Lung (tissue), 12 donors: ENCODE measurements around the gene WWC2. TPM values are rescaled to one million over a fixed set of nuclear protein-coding genes. Genes with fewer than 3 reads are reported as not detected.

Source experiments
- ATAC-seq: fragments of 200-7000 bp; cut with Tn5 transposase; one replicate; pipeline ENCODE4 v1.9.1; 2020; ENCODE audit warnings: moderate number of reproducible peaks; ENCODE audit not compliant: insufficient read depth, low FRiP score
- DNase-seq, 3 donors: peaks; one replicate each; pipeline ENCODE4 v3.0.0-alpha.2; 2013 to 2017
- H3K27ac ChIP-seq, 2 donors: one replicate each; pipeline ENCODE4 v1.5.1; 2013; ENCODE audit warnings: mild to moderate bottlenecking in 2 of 2, moderate library complexity in 2 of 2, control low read depth in 1 of 2, inconsistent platforms in 1 of 2, low read depth in 1 of 2, low read length in 1 of 2
- H3K27me3 ChIP-seq, 3 donors: one replicate each; pipeline ENCODE4 v1.5.1; 2013; ENCODE audit warnings: low read length in 2 of 3; ENCODE audit not compliant: control insufficient read depth in 3 of 3, insufficient read depth in 3 of 3
- H3K36me3 ChIP-seq, 4 donors: one replicate each; pipeline ENCODE4 v1.5.1; 2013; ENCODE audit warnings: low read length in 4 of 4, mild to moderate bottlenecking in 1 of 4, moderate library complexity in 1 of 4; ENCODE audit not compliant: control insufficient read depth in 4 of 4, insufficient read depth in 4 of 4
- H3K4me1 ChIP-seq, 5 donors: one replicate each; pipeline ENCODE4 v1.5.1; 2013; ENCODE audit warnings: low read length in 5 of 5, mild to moderate bottlenecking in 2 of 5, moderate library complexity in 1 of 5; ENCODE audit not compliant: control insufficient read depth in 5 of 5, insufficient read depth in 5 of 5
- H3K4me3 ChIP-seq: one replicate; pipeline ENCODE4 v1.5.1; 2013; ENCODE audit warnings: mild to moderate bottlenecking, control low read depth, moderate library complexity
- H3K9ac ChIP-seq, 2 donors: one replicate each; pipeline ENCODE4 v1.5.1; 2013; ENCODE audit warnings: low read length in 2 of 2, control low read depth in 1 of 2; ENCODE audit not compliant: insufficient read depth in 1 of 2
- H3K9me3 ChIP-seq, 4 donors: one replicate each; pipeline ENCODE4 v1.5.1; 2013; ENCODE audit warnings: low read length in 3 of 4, mild to moderate bottlenecking in 1 of 4, moderate library complexity in 1 of 4; ENCODE audit not compliant: control insufficient read depth in 4 of 4, insufficient read depth in 3 of 4
- WGBS, 2 donors: extraction: QIAGEN DNeasy Blood & Tissue Kit; methylation state at CpG; one replicate each; pipeline ENCODE4 v1.1.7; 2013; 5-methylcytosine and 5-hydroxymethylcytosine counted together
- polyA plus RNA-seq, 2 donors: library from polyadenylated mRNA; stranded (reverse); fragments of 200-250 nt; gene quantifications; one replicate each; pipeline ENCODE4 v1.2.1, GENCODE V29; 2013
- total RNA-seq, 2 donors: library from RNA; depleted of rRNA in 1 of 2; stranded (reverse); fragments of >200 nt in 1 of 2; gene quantifications; one replicate each; pipeline ENCODE4 v1.2.1, GENCODE V29; 2014 to 2021
- TF ChIP-seq, protein P1 (sequence below): IDR thresholded peaks from 2 replicates; pipeline ENCODE4 v1.5.1; 2012; ENCODE audit warnings: mild to moderate bottlenecking; ENCODE audit errors: control extremely low read depth, extremely low read depth
- donor health status: control.
- donor health status: control.
- donor health status: Bipolar disorder and iron deficiency.
- donor health status: healthy.
- donor health status: DM: yes; HTN: yes; CAD: no.

Gene WWC2
- total and polyA plus RNA-seq, 4 donors: 15.6 to 124 (median 45.2) TPM

DNA sequence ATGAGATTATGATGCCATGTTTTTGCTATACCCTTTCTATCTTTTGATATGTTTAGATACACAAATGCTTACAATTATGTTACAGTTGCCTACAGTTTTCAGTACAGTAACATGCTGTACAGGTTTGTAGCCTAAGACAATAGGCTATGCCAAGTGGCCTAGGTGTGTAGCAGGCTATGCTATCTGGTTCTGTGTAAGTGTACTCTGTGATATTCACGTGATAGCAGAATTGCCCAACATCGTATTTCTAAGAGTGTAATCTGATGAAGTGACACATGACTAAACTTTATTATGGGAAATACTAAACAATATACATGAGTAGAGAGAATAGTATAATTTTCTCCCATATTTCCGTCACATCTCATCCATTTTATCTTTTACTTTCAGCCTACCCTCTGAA is 124.0 kb downstream of the WWC2 start:
- DNase-seq (no peak), ATAC-seq (no peak)
- H3K9me3 ChIP-seq: no peaks in the 10 kb centered on the region
- H3K4me3 ChIP-seq: no peak overlapping the region
- peaks cover 0 to 3% (median 0%) of the 10 kb centered on the region in 5 donors for H3K4me1 ChIP-seq
- 77 to 86% methylated on average over 3 of the region's 3 CpGs for WGBS, 2 donors
- no peaks in the 10 kb centered on the region for H3K27me3 ChIP-seq
- H3K9ac ChIP-seq: no peak overlapping the region
- TF ChIP-seq, protein P1, sequence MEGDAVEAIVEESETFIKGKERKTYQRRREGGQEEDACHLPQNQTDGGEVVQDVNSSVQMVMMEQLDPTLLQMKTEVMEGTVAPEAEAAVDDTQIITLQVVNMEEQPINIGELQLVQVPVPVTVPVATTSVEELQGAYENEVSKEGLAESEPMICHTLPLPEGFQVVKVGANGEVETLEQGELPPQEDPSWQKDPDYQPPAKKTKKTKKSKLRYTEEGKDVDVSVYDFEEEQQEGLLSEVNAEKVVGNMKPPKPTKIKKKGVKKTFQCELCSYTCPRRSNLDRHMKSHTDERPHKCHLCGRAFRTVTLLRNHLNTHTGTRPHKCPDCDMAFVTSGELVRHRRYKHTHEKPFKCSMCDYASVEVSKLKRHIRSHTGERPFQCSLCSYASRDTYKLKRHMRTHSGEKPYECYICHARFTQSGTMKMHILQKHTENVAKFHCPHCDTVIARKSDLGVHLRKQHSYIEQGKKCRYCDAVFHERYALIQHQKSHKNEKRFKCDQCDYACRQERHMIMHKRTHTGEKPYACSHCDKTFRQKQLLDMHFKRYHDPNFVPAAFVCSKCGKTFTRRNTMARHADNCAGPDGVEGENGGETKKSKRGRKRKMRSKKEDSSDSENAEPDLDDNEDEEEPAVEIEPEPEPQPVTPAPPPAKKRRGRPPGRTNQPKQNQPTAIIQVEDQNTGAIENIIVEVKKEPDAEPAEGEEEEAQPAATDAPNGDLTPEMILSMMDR: no peak
- H3K27ac ChIP-seq: no peak overlapping the region
- H3K36me3 ChIP-seq: no peaks in the 10 kb centered on the region

DNA sequence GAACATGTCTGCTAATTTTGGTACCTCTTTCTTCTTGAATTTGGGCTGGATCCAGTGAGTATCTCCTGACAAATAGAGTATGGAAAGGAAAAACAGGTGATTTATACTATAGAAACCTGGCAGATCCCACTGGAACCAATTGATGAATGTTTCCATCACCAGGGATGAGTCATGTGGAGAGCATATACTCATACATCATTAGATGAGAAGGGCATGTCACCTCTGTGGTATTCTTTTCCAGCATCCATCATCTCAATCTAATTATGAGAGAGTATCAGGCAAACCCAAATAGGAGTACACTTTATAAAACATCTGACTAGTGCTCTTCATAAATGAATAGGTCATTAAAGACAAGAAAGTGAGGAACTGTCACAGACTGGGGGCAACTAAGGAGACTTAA is 130.3 kb downstream of the WWC2 start:
- Histone ChIP-seq H3K27ac (no peak overlapping the region), H3K9ac (no peak overlapping the region), H3K36me3 (peaks cover 0 to 3% (median 0%) of the 10 kb centered on the region in 4 donors), H3K4me3 (no peak overlapping the region), H3K9me3 (no peaks in the 10 kb centered on the region), H3K4me1 (peaks cover 0 to 2% (median 0%) of the 10 kb centered on the region in 5 donors), H3K27me3 (no peaks in the 10 kb centered on the region)
- ATAC-seq: no peak
- TF ChIP-seq, protein P1: no peak
- no peak for DNase-seq

DNA sequence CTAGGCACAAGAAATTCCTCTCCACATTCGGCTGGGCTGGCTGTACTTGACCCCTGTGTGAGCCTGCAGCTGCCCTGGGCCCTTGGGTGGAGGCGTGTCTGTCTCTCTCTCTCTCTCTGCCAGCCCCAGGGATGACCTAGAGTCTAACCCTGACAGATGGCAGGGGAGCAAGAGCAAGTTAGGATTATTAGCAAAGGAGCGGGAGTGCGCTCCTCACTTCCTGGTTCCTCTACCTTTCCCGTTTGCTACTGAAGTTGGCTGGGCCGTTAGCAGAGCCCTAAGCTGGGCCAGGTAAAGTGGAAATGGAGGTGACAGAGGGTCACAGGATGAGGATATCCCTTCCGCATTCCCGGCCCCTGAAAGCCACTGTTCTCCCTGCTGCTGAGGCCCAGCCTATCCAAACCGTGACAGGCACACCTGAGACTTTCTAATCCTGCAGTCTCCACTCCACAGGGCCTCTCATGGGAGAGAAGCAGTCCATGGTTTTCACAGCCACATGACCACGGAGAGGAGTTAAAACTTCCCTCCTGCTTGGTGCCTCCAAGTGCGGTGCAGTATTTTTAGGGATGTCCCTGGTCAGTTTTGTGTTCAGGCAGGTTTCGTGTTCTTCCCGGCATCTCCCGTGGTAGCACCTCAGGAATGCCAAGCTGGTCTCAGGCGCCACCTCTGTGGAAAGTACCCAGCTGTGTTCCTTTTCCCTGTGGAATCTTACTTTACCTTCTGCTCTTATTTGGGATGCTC is 141.7 kb downstream of the WWC2 start:
- Histone ChIP-seq H3K36me3 (peaks cover under 1 to 14% (median 4%) of the 10 kb centered on the region in 4 donors), H3K9me3 (peaks cover 0 to 2% (median 0%) of the 10 kb centered on the region in 4 donors), H3K4me1 (peaks cover 3 to 14% (median 5%) of the 10 kb centered on the region in 5 donors), H3K27ac (peak overlapping the region in 1 of 2 donors; percentile 54), H3K4me3 (no peak overlapping the region), H3K27me3 (no peaks in the 10 kb centered on the region), H3K9ac (no peak overlapping the region)
- peak; percentile 49 for ATAC-seq
- 76 to 84% methylated on average over 15 of the region's 15 CpGs for WGBS, 2 donors
- no peak for DNase-seq
- TF ChIP-seq, protein P1: no peak

DNA sequence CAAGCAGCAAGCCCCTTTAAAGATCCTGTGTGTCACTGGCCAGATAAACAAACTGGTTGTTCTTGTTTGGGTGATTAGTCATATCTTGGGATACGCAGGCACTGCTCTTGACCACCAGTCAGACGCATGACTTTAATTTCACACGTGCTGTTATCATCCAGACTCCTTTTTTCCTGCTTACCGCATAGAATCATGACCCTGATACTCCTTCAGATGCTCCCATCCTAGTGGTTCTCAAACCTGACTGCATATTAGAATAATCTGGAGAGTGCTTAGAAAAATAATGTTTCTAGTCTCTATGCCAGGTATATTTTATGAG is 142.2 kb downstream of the WWC2 start:
- peaks cover 3 to 16% (median 7%) of the 10 kb centered on the region in 4 donors for H3K36me3 ChIP-seq
- DNase-seq: no peak
- peaks cover 0 to 2% (median 0%) of the 10 kb centered on the region in 4 donors for H3K9me3 ChIP-seq
- H3K4me3 ChIP-seq: no peak overlapping the region
- peak overlapping the region in 1 of 2 donors; percentile 54 for H3K27ac ChIP-seq
- no peak overlapping the region for H3K9ac ChIP-seq
- TF ChIP-seq, protein P1: no peak
- ATAC-seq: no peak
- no peaks in the 10 kb centered on the region for H3K27me3 ChIP-seq
- H3K4me1 ChIP-seq: peaks cover 3 to 14% (median 5%) of the 10 kb centered on the region in 5 donors
- WGBS, 2 donors: 66 to 76% methylated on average over 4 of the region's 4 CpGs
